IMR-90 (cell line): ENCODE data around the gene C5. TPM values are rescaled to one million over a fixed set of nuclear protein-coding genes. Genes with fewer than 3 reads are reported as not detected.
A peak's percentile ranks its signal among the peaks of the same experiment; 100 is the strongest.

Experiments used
- ATAC-seq: fragments of 200-7000 bp; cut with Tn5 transposase; 2 replicates; pipeline ENCODE4 v1.9.1; 2020; ENCODE audit warnings: low read depth, mild to moderate bottlenecking, moderate library complexity
- BruUV-seq: library from RNA; stranded (reverse); fragments of 400-500 nt; replicated peaks from 2 replicates; lab custom pipeline; 2021; lab: Mats Ljungman, UMichigan
- CTCF ChIA-PET: fragments of 300-600 bp; formaldehyde crosslinking; extraction: SDS; loops from one replicate; lab custom pipeline; 2021; ENCODE audit warnings: antibody characterized with exemption; lab: Yijun Ruan, JAX
- POLR2A ChIA-PET: fragments of 300-600 bp; sonication (Branson Sonifier 250); formaldehyde crosslinking; loops from one replicate; lab custom pipeline; 2022; ENCODE audit warnings: antibody characterized with exemption; ENCODE audit not compliant: unreplicated experiment; lab: Charles Lee
- DNase-seq: peaks from one replicate; pipeline ENCODE4 v3.0.0; 2013
- H2AFZ ChIP-seq: replicated peaks from 2 replicates; pipeline ENCODE3; 2013; ENCODE audit warnings: low read length, mild to moderate bottlenecking; ENCODE audit not compliant: poor library complexity
- H2AK5ac ChIP-seq: 2 replicates; pipeline ENCODE4 v1.6.1; 2013; ENCODE audit warnings: low read depth, low read length, inconsistent platforms
- H2AK9ac ChIP-seq: replicated peaks from 2 replicates; pipeline ENCODE3; 2013; ENCODE audit warnings: mild to moderate bottlenecking, low read depth, low read length, moderate library complexity; ENCODE audit not compliant: poor library complexity
- H2BK120ac ChIP-seq: 2 replicates; pipeline ENCODE4 v1.6.1; 2013; ENCODE audit warnings: low read depth, low read length, inconsistent platforms
- H2BK15ac ChIP-seq: 3 replicates; pipeline ENCODE4 v1.6.1; 2013; ENCODE audit warnings: low read depth, low read length, inconsistent platforms
- H2BK20ac ChIP-seq: 2 replicates; pipeline ENCODE4 v1.6.1; 2013; ENCODE audit warnings: low read depth, mild to moderate bottlenecking, inconsistent platforms, low read length, moderate library complexity
- H2BK5ac ChIP-seq: 2 replicates; pipeline ENCODE4 v1.6.1; 2013; ENCODE audit warnings: mild to moderate bottlenecking, low read depth, low read length, inconsistent platforms; ENCODE audit not compliant: poor library complexity, severe bottlenecking
- H3K14ac ChIP-seq: replicated peaks from 2 replicates; pipeline ENCODE4 v1.6.1; 2013; ENCODE audit warnings: low read depth, low read length, inconsistent platforms
- H3K18ac ChIP-seq: 2 replicates; pipeline ENCODE4 v1.6.1; 2013; ENCODE audit warnings: low read depth, low read length, control low read depth
- H3K23ac ChIP-seq: 2 replicates; pipeline ENCODE4 v1.6.1; 2013; ENCODE audit warnings: low read depth, low read length, inconsistent platforms
- H3K27ac ChIP-seq: 2 replicates; pipeline ENCODE4 v1.5.1; 2013; ENCODE audit warnings: mild to moderate bottlenecking, control low read depth, low read length; ENCODE audit not compliant: insufficient read depth
- H3K27me3 ChIP-seq: 2 replicates; pipeline ENCODE4 v1.6.1; 2013; ENCODE audit warnings: low read length; ENCODE audit not compliant: control insufficient read depth, insufficient read depth
- H3K36me3 ChIP-seq: 2 replicates; pipeline ENCODE4 v1.6.1; 2013; ENCODE audit warnings: low read length, mixed read lengths; ENCODE audit not compliant: control insufficient read depth, insufficient read depth
- H3K4ac ChIP-seq: 2 replicates; pipeline ENCODE4 v1.6.1; 2013; ENCODE audit warnings: low read depth, low read length, inconsistent platforms
- H3K4me1 ChIP-seq: 2 replicates; pipeline ENCODE4 v1.6.1; 2013; ENCODE audit warnings: low read length, mixed read lengths; ENCODE audit not compliant: control insufficient read depth, insufficient read depth
- H3K4me2 ChIP-seq: 2 replicates; pipeline ENCODE4 v1.6.1; 2013; ENCODE audit warnings: low read depth, mild to moderate bottlenecking, control low read depth, low read length, moderate library complexity
- H3K4me3 ChIP-seq: 2 replicates; pipeline ENCODE4 v1.5.1; 2013; ENCODE audit warnings: low read depth, mild to moderate bottlenecking, control low read depth, low read length, moderate library complexity; ENCODE audit not compliant: insufficient read depth
- H3K56ac ChIP-seq: 2 replicates; pipeline ENCODE4 v1.6.1; 2013; ENCODE audit warnings: low read length, inconsistent platforms; ENCODE audit not compliant: insufficient read depth; ENCODE audit errors: extremely low read depth
- H3K79me1 ChIP-seq, 2 experiments: 2 replicates each; pipeline ENCODE4 v1.6.1; 2013; ENCODE audit warnings: low read length in 2 of 2, inconsistent platforms in 1 of 2, low read depth in 1 of 2
- H3K9ac ChIP-seq: 2 replicates; pipeline ENCODE4 v1.6.1; 2013; ENCODE audit warnings: low read depth, low read length, control low read depth
- H3K9me1 ChIP-seq: 2 replicates; pipeline ENCODE4 v1.6.1; 2013; ENCODE audit warnings: low read length, inconsistent platforms; ENCODE audit not compliant: insufficient read depth
- H3K9me3 ChIP-seq: 2 replicates; pipeline ENCODE4 v1.6.1; 2013; ENCODE audit warnings: low read length; ENCODE audit not compliant: control insufficient read depth, insufficient read depth
- H4K20me1 ChIP-seq: 2 replicates; pipeline ENCODE4 v1.6.1; 2013; ENCODE audit warnings: low read length, inconsistent platforms; ENCODE audit not compliant: insufficient read depth
- H4K5ac ChIP-seq: 2 replicates; pipeline ENCODE4 v1.6.1; 2013; ENCODE audit warnings: mild to moderate bottlenecking, low read depth, low read length, control low read depth
- H4K8ac ChIP-seq, 2 experiments: 2 replicates each; pipeline ENCODE4 v1.6.1; 2013; ENCODE audit warnings: low read depth in 2 of 2, low read length in 2 of 2, control low read depth in 1 of 2, inconsistent platforms in 1 of 2
- H4K91ac ChIP-seq: 2 replicates; pipeline ENCODE4 v1.6.1; 2013; ENCODE audit warnings: low read depth, low read length, inconsistent platforms; ENCODE audit not compliant: insufficient read depth
- FOS ChIP-seq: fragments of 150-350 bp; IDR thresholded peaks from 2 replicates; pipeline ENCODE4 v1.6.1; 2016; ENCODE audit warnings: low read depth, low read length
- POLR2A ChIP-seq: IDR thresholded peaks from 2 replicates; pipeline ENCODE4 v1.6.1; 2012; ENCODE audit warnings: mild to moderate bottlenecking, low read depth, low read length
- RAD21 ChIP-seq: IDR thresholded peaks from 2 replicates; pipeline ENCODE4 v1.6.1; 2012; ENCODE audit warnings: low read length, improper control_type of control experiment
- WGBS, 2 experiments: methylation state at CpG; one replicate each; pipeline versions ENCODE4 v1.1.5 to v1.1.7; 2013; ENCODE audit warnings: missing lambda C conversion rate in 2 of 2; ENCODE audit not compliant: insufficient read length in 1 of 2; ENCODE audit errors: extremely low coverage in 2 of 2; 5-methylcytosine and 5-hydroxymethylcytosine counted together
- dilution Hi-C: fragments of 300-500 bp; cut with HindIII; formaldehyde crosslinking; loops from one replicate; pipeline ENCODE4 v1.14.3; 2018; ENCODE audit warnings: low sequenced_read_pairs; ENCODE audit not compliant: unreplicated experiment
- in situ Hi-C: fragments of 300-500 bp; cut with MboI; formaldehyde crosslinking; loops from 3 replicates; pipeline ENCODE4 v1.14.3; 2019; ENCODE audit warnings: low sequenced_read_pairs, inconsistent platforms, mixed read lengths
- intact Hi-C: fragments of 100-400 bp; cut with micrococcal nuclease; formaldehyde crosslinking; loops from 2 replicates; pipeline ENCODE4 v1.10.0; 2022
- polyA plus RNA-seq, 3 experiments: library from polyadenylated mRNA; depleted of rRNA; stranded (reverse); fragments of >200 nt; gene quantifications; 2 replicates each; pipeline ENCODE4 v1.2.3, GENCODE V29; 2012; ENCODE audit warnings: low replicate concordance in 1 of 3
- total RNA-seq: library from RNA; depleted of rRNA; stranded (reverse); fragments of >200 nt; gene quantifications from 2 replicates; pipeline ENCODE4 v1.2.3, GENCODE V29; 2012
- TF ChIP-seq, protein P1 (sequence below): conservative IDR thresholded peaks from 2 replicates; pipeline ENCODE4 v1.5.1; 2012; ENCODE audit warnings: mild to moderate bottlenecking, low read depth, low read length, improper control_type of control experiment

C5 gene
- total and polyA plus RNA-seq, 2 of the 4 experiments (the other 2 are of a cell fraction), result 1.5 to 2.3 TPM

DNA sequence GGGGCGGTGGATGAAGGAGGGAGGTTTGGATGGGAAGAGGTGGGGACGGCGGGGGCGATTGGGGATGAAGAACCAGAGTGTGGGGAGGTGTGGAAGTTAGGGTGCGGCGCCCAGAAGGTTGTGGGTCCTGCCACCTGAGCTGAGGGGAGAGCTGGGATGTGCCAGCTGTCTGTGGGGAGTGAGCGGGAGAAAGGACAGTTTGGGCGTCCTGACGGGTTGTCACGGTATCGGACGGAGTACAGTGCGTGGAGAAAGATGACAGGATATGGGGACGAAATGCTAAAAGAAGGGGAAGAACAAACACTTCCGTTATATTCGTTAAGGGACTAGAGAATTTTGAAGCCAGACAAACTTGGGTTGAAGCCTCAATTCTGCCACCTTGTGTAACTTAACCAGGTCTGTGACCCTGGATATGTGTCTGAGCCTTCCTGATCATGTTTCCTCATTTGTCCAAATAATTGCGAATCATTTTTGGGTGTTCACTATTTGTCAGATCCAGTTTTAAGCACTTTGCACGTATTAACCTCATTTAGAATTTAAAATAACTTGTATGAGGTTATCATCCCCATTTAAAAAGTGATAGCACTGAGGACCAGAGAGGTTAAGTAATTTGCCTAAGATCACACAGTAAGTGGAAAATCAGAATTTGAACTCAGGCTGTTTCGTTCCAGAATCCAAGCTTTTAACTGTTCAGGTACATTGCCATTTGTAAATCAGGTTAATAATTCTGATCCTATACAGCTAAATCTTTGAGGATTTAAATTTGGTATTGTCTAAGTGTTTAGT lies 25.4 kb upstream of the C5 start:
- Histone ChIP-seq H4K8ac (peak overlapping the region; percentile 41 to 81; a peak in 2 of 4 replicates), H2BK20ac (no peak overlapping the region), H3K9me1 (no peaks in the 10 kb centered on the region; the same call in 1 of the 2 replicates), H3K27ac (peak overlapping the region; percentile 72; the same call in 1 of the 2 replicates), H3K56ac (peak overlapping the region; percentile 67; the same call in 1 of the 2 replicates), H3K4ac (peak overlapping the region; percentile 73), H2AFZ (peak overlapping the region; percentile 100), H3K9ac (peak overlapping the region; percentile 81), H4K91ac (peak overlapping the region; percentile 21; the same call in 1 of the 2 replicates), H2BK15ac (peak overlapping the region; percentile 57; the same call in 1 of the 3 replicates), H3K4me3 (peak overlapping the region; percentile 73), H3K18ac (no peak overlapping the region), H3K4me2 (peak overlapping the region; percentile 95), H4K5ac (no peak overlapping the region), H3K14ac (peak overlapping the region; percentile 53), H2AK5ac (no peak overlapping the region), H3K4me1 (peaks cover 1% of the 10 kb centered on the region; the same call in 1 of the 2 replicates), H2BK5ac (no peak overlapping the region), H3K9me3 (no peaks in the 10 kb centered on the region), H2BK120ac (0 out of 2 replicates have a peak overlapping the region, but pooled peaks have one; percentile 36), H4K20me1 (no peaks in the 10 kb centered on the region), H2AK9ac (peak overlapping the region; percentile 93), H3K23ac (peak overlapping the region; percentile 90; the same call in 1 of the 2 replicates), H3K79me1 (peaks cover 3 to 21% of the 10 kb centered on the region in 2 experiments; a peak in 3 of 4 replicates), H3K27me3 (no peaks in the 10 kb centered on the region), H3K36me3 (no peaks in the 10 kb centered on the region)
- ATAC-seq (peak; percentile 5; the same call in 1 of the 2 replicates), DNase-seq (peak; percentile 8)
- in situ Hi-C loops, result no loop called here
- ChIA-PET CTCF (interaction anchor here (0.6 kb wide), 1 partner anchor 14 kb away, joined by 3 read pairs; no protein-coding TSS in a partner anchor), POLR2A (no interaction called here)
- dilution Hi-C loops, result no loop called here
- 0 out of 2 replicates have a peak, but pooled peaks have one; percentile 3 for TF ChIP-seq RAD21
- TF ChIP-seq, protein P1, sequence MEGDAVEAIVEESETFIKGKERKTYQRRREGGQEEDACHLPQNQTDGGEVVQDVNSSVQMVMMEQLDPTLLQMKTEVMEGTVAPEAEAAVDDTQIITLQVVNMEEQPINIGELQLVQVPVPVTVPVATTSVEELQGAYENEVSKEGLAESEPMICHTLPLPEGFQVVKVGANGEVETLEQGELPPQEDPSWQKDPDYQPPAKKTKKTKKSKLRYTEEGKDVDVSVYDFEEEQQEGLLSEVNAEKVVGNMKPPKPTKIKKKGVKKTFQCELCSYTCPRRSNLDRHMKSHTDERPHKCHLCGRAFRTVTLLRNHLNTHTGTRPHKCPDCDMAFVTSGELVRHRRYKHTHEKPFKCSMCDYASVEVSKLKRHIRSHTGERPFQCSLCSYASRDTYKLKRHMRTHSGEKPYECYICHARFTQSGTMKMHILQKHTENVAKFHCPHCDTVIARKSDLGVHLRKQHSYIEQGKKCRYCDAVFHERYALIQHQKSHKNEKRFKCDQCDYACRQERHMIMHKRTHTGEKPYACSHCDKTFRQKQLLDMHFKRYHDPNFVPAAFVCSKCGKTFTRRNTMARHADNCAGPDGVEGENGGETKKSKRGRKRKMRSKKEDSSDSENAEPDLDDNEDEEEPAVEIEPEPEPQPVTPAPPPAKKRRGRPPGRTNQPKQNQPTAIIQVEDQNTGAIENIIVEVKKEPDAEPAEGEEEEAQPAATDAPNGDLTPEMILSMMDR, result peak; percentile 19; the same call in 1 of the 2 replicates
- TF ChIP-seq FOS, result no peak
- peak; percentile 2; the same call in 1 of the 2 replicates for TF ChIP-seq POLR2A
- WGBS, 2 experiments, result 0% methylated on average over 11 of the region's 19 CpGs; no CpG with 5 or more reads in 1 of the 2 experiments
- intact Hi-C loops, result no loop called here
- BruUV-seq, result no TSS peak
